Epithelial cell of esophagus (primary cell): ENCODE data around the gene HTR3D.

Experiments
- DNase-seq: peaks from one replicate; pipeline ENCODE4 v3.0.0; 2010; ENCODE audit warnings: low read depth
- H3K4me3 ChIP-seq: 2 replicates; pipeline ENCODE4 v1.5.1; 2011; ENCODE audit warnings: mild to moderate bottlenecking, low read length, control low read depth
- TF ChIP-seq, protein P1 (sequence below): IDR thresholded peaks from 2 replicates; pipeline ENCODE4 v1.5.1; 2011; ENCODE audit warnings: low read depth, mild to moderate bottlenecking, low read length, control low read depth, inconsistent platforms; ENCODE audit not compliant: insufficient read depth; ENCODE audit errors: missing control alignments

The HTR3D gene

DNA sequence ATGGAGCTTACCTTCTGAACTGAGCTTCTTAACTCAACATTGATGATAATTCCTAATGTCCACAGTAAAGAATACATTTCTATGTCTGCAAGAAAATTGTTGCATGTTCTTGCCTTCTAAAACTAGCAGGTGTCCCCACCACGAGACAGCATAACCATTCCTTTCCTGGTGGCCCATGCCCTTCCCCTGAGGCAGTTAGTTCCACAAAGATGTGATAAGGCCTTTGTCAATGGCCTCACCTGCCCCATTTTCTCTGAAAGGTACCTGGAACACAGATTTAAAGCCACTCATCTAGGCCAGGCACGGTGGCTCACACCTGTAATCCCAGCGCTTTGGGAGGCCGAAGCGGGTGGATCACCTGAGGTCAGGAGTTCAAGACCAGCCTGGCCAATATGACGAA, 44.4 kb downstream of the HTR3D start:
- no peak overlapping the region for H3K4me3 ChIP-seq
- DNase-seq: no peak
- TF ChIP-seq, protein P1, sequence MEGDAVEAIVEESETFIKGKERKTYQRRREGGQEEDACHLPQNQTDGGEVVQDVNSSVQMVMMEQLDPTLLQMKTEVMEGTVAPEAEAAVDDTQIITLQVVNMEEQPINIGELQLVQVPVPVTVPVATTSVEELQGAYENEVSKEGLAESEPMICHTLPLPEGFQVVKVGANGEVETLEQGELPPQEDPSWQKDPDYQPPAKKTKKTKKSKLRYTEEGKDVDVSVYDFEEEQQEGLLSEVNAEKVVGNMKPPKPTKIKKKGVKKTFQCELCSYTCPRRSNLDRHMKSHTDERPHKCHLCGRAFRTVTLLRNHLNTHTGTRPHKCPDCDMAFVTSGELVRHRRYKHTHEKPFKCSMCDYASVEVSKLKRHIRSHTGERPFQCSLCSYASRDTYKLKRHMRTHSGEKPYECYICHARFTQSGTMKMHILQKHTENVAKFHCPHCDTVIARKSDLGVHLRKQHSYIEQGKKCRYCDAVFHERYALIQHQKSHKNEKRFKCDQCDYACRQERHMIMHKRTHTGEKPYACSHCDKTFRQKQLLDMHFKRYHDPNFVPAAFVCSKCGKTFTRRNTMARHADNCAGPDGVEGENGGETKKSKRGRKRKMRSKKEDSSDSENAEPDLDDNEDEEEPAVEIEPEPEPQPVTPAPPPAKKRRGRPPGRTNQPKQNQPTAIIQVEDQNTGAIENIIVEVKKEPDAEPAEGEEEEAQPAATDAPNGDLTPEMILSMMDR: no peak

- TF ChIP-seq, protein P1: no peak
- no peak for DNase-seq
Observed at GRCh38 chr3:184077881-184078280, 46.3 kb downstream of the HTR3D start.

DNA sequence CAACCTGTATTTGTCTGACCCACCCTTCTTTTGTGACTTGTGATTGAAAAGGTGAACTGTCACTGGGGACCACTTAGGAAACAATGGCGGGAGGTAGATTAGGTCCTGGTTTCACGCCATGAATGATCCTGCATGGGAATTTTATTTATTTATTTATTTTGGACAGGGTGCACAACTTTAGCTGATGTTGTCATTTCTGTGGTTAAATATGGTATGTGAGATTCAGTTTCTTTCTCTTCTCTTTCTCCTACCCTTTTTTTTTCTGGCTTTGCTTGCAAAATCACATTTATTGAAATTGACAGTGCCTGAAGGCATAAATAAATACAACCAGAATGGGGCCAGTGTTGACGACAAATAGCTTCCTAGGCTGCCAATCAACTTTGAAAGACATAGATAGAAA, 47.3 kb downstream of the HTR3D start:
- TF ChIP-seq, protein P1: no peak
- no peak overlapping the region for H3K4me3 ChIP-seq
- no peak for DNase-seq

More at GRCh38 chr3:184077881-184078280, 46.3 kb downstream of the HTR3D start:
- H3K4me3 ChIP-seq: no peak overlapping the region

GRCh38 chr3:184081116-184081830, 49.7 kb downstream of the HTR3D start:
- no peak overlapping the region for H3K4me3 ChIP-seq
- TF ChIP-seq, protein P1: no peak
- no peak for DNase-seq

- DNase-seq: no peak
- H3K4me3 ChIP-seq: no peak overlapping the region
- TF ChIP-seq, protein P1: no peak
Observed at GRCh38 chr3:184082034-184082433, 50.5 kb downstream of the HTR3D start.

GRCh38 chr3:184082465-184082864, 50.9 kb downstream of the HTR3D start:
- TF ChIP-seq, protein P1: no peak
- no peak overlapping the region for H3K4me3 ChIP-seq
- no peak for DNase-seq

GRCh38 chr3:184085389-184085852, 53.9 kb downstream of the HTR3D start:
- peak; percentile 95 for DNase-seq
- H3K4me3 ChIP-seq: no peak overlapping the region
- TF ChIP-seq, protein P1: no peak
